ENCODE data around the gene KCNIP4. TPM values are rescaled to one million over a fixed set of nuclear protein-coding genes. Genes with fewer than 3 reads are reported as not detected.

Gene KCNIP4
- total and polyA plus RNA-seq, 11 donors, result 0.19 TPM; not detected in 10

- ATAC-seq (no peak), DNase-seq (no peak)
- H3K4me3 ChIP-seq, result no peak overlapping the region
- peaks cover 0 to 4% (median 0%) of the 10 kb centered on the region in 12 donors for H3K4me1 ChIP-seq
- no peak for TF ChIP-seq POLR2A (IDR thresholded peaks at IDR 0.05)
- TF ChIP-seq CTCF (IDR thresholded peaks at IDR 0.05), result no peak
- intact Hi-C loops (cut with DNase I), result no loop called here
- H3K9me3 ChIP-seq, result peaks cover 0 to 7% (median 0%) of the 10 kb centered on the region in 12 donors
- no peak overlapping the region for H3K27ac ChIP-seq
- no peaks in the 10 kb centered on the region for H3K27me3 ChIP-seq
- no peaks in the 10 kb centered on the region for H3K36me3 ChIP-seq
These were observed 1003.6 kb downstream of the KCNIP4 start for GRCh38 chr4:20944961-20945360.

- Histone ChIP-seq H3K27ac (no peak overlapping the region), H3K36me3 (no peaks in the 10 kb centered on the region), H3K4me1 (peaks cover 0 to 4% (median 0%) of the 10 kb centered on the region in 12 donors), H3K27me3 (no peaks in the 10 kb centered on the region), H3K4me3 (no peak overlapping the region), H3K9me3 (peaks cover 0 to 7% (median 0%) of the 10 kb centered on the region in 12 donors)
- DNase-seq (no peak), ATAC-seq (no peak)
- 76 to 87% (median 80%) methylated on average over 3 of the region's 3 CpGs for WGBS, 4 donors
- intact Hi-C loops (cut with DNase I), result no loop called here
- TF ChIP-seq CTCF (IDR thresholded peaks at IDR 0.05) (no peak), POLR2A (IDR thresholded peaks at IDR 0.05) (no peak)
These were observed 1004.1 kb downstream of the KCNIP4 start for GRCh38 chr4:20944451-20944850.

GRCh38 chr4:20938204-20938603 is 1010.4 kb downstream of the KCNIP4 start:
- DNase-seq, result no peak
- no peak for TF ChIP-seq CTCF (IDR thresholded peaks at IDR 0.05)
- no peak for TF ChIP-seq POLR2A (IDR thresholded peaks at IDR 0.05)
- no peak for ATAC-seq
- Histone ChIP-seq H3K27ac (no peak overlapping the region), H3K27me3 (no peaks in the 10 kb centered on the region), H3K9me3 (no peaks in the 10 kb centered on the region), H3K36me3 (no peaks in the 10 kb centered on the region), H3K4me1 (peaks cover 0 to 4% (median 0%) of the 10 kb centered on the region in 12 donors), H3K4me3 (no peak overlapping the region)
- intact Hi-C loops (cut with DNase I), result no loop called here
- WGBS, 4 donors, result 67 to 84% (median 71%) methylated on average over 2 of the region's 2 CpGs

GRCh38 chr4:20926529-20926928 is 1022.0 kb downstream of the KCNIP4 start:
- Histone ChIP-seq H3K9me3 (peaks cover 0 to 3% (median 0%) of the 10 kb centered on the region in 12 donors), H3K36me3 (no peaks in the 10 kb centered on the region), H3K27ac (no peak overlapping the region), H3K4me1 (no peaks in the 10 kb centered on the region), H3K27me3 (peaks cover 0 to 3% (median 0%) of the 10 kb centered on the region in 9 donors), H3K4me3 (no peak overlapping the region)
- no peak for DNase-seq
- no peak for ATAC-seq
- intact Hi-C loops (cut with DNase I), result no loop called here
- TF ChIP-seq CTCF (IDR thresholded peaks at IDR 0.05) (no peak), POLR2A (IDR thresholded peaks at IDR 0.05) (no peak)

All from heart left ventricle (tissue), 16 donors.